ENCODE measurements around the gene EDC4. TPM values are rescaled to one million over a fixed set of nuclear protein-coding genes. Genes with fewer than 3 reads are reported as not detected.

EDC4 gene
- total and polyA plus RNA-seq, 2 of the 13 experiments (the other 11 are each of a cell fraction or from before 2014, with no cell fraction given): 51.4 to 59.1 TPM

GRCh38 chr16:67847064-67847861 lies 25.6 kb upstream of the EDC4 start, which contains the start of gene CENPT (continued):
- TF ChIP-seq, protein P1, sequence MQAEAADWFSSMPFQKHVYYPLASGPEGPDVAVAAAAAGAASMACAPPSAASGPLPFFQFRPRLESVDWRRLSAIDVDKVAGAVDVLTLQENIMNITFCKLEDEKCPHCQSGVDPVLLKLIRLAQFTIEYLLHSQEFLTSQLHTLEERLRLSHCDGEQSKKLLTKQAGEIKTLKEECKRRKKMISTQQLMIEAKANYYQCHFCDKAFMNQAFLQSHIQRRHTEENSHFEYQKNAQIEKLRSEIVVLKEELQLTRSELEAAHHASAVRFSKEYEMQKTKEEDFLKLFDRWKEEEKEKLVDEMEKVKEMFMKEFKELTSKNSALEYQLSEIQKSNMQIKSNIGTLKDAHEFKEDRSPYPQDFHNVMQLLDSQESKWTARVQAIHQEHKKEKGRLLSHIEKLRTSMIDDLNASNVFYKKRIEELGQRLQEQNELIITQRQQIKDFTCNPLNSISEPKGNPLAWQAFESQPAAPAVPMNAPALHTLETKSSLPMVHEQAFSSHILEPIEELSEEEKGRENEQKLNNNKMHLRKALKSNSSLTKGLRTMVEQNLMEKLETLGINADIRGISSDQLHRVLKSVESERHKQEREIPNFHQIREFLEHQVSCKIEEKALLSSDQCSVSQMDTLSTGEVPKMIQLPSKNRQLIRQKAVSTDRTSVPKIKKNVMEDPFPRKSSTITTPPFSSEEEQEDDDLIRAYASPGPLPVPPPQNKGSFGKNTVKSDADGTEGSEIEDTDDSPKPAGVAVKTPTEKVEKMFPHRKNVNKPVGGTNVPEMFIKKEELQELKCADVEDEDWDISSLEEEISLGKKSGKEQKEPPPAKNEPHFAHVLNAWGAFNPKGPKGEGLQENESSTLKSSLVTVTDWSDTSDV (CRISPR knock-in tag; IDR thresholded peaks at IDR 0.05): peak; percentile 77
- TF ChIP-seq, protein P2, sequence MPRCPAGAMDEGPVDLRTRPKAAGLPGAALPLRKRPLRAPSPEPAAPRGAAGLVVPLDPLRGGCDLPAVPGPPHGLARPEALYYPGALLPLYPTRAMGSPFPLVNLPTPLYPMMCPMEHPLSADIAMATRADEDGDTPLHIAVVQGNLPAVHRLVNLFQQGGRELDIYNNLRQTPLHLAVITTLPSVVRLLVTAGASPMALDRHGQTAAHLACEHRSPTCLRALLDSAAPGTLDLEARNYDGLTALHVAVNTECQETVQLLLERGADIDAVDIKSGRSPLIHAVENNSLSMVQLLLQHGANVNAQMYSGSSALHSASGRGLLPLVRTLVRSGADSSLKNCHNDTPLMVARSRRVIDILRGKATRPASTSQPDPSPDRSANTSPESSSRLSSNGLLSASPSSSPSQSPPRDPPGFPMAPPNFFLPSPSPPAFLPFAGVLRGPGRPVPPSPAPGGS (CRISPR knock-in tag; IDR thresholded peaks at IDR 0.05): no peak
- no peak for TF ChIP-seq ZNF282 (IDR thresholded peaks at IDR 0.05; ENCODE audit: partially characterized antibody)
- TF ChIP-seq, protein P3, sequence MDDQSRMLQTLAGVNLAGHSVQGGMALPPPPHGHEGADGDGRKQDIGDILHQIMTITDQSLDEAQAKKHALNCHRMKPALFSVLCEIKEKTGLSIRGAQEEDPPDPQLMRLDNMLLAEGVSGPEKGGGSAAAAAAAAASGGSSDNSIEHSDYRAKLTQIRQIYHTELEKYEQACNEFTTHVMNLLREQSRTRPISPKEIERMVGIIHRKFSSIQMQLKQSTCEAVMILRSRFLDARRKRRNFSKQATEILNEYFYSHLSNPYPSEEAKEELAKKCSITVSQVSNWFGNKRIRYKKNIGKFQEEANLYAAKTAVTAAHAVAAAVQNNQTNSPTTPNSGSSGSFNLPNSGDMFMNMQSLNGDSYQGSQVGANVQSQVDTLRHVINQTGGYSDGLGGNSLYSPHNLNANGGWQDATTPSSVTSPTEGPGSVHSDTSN (CRISPR knock-in tag; IDR thresholded peaks at IDR 0.05; ENCODE audit: borderline replicate concordance): no peak
- no peak for TF ChIP-seq ZNF558 (CRISPR knock-in tag; IDR thresholded peaks at IDR 0.05; ENCODE audit: borderline replicate concordance)
- no peak; the same call in 1 of the 2 replicates for TF ChIP-seq ZHX2 (IDR thresholded peaks at IDR 0.05; ENCODE audit: low read depth)
- TF ChIP-seq ZHX2 (CRISPR knock-in tag; IDR thresholded peaks at IDR 0.05; ENCODE audit: borderline replicate concordance): peak; percentile 56; the same call in 1 of the 2 replicates
- 0 out of 2 replicates have a peak, but pooled peaks have one; percentile 42 for TF ChIP-seq ATRX (CRISPR knock-in tag; IDR thresholded peaks at IDR 0.05; ENCODE audit: borderline replicate concordance)
- TF ChIP-seq ZNF430 (CRISPR knock-in tag; IDR thresholded peaks at IDR 0.05): no peak; the same call in 1 of the 2 replicates
- TF ChIP-seq RXRB (CRISPR knock-in tag; IDR thresholded peaks at IDR 0.05; ENCODE audit: borderline replicate concordance): no peak
- no peak for TF ChIP-seq CREB3 (CRISPR knock-in tag; IDR thresholded peaks at IDR 0.05)
- TF ChIP-seq ZNF780A (CRISPR knock-in tag; IDR thresholded peaks at IDR 0.05): no peak
- TF ChIP-seq, protein P4, sequence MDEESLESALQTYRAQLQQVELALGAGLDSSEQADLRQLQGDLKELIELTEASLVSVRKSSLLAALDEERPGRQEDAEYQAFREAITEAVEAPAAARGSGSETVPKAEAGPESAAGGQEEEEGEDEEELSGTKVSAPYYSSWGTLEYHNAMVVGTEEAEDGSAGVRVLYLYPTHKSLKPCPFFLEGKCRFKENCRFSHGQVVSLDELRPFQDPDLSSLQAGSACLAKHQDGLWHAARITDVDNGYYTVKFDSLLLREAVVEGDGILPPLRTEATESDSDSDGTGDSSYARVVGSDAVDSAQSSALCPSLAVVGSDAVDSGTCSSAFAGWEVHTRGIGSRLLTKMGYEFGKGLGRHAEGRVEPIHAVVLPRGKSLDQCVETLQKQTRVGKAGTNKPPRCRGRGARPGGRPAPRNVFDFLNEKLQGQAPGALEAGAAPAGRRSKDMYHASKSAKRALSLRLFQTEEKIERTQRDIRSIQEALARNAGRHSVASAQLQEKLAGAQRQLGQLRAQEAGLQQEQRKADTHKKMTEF (CRISPR knock-in tag; IDR thresholded peaks at IDR 0.05): no peak
